Esophagus squamous epithelium (tissue), 4 donors: Measurements from ENCODE around the gene TEKT5.

Source experiments
- POLR2A ChIP-seq, 4 donors: fragments of 450-650 bp; IDR thresholded peaks; one replicate each; pipeline ENCODE4 v1.6.1; 2017; ENCODE audit warnings: antibody characterized with exemption in 4 of 4, mild to moderate bottlenecking in 4 of 4, moderate library complexity in 3 of 4
- TF ChIP-seq, protein P1 (sequence below), 6 experiments: fragments of 450-650 bp in 4 of 6; fragments of 200-600 bp in 2 of 6; sonication (generic) in 2 of 6; IDR thresholded peaks; one replicate each; pipeline ENCODE4 v1.5.1; 2016 to 2019; ENCODE audit warnings: antibody characterized with exemption in 6 of 6, mild to moderate bottlenecking in 4 of 6, moderate library complexity in 4 of 6

DNA sequence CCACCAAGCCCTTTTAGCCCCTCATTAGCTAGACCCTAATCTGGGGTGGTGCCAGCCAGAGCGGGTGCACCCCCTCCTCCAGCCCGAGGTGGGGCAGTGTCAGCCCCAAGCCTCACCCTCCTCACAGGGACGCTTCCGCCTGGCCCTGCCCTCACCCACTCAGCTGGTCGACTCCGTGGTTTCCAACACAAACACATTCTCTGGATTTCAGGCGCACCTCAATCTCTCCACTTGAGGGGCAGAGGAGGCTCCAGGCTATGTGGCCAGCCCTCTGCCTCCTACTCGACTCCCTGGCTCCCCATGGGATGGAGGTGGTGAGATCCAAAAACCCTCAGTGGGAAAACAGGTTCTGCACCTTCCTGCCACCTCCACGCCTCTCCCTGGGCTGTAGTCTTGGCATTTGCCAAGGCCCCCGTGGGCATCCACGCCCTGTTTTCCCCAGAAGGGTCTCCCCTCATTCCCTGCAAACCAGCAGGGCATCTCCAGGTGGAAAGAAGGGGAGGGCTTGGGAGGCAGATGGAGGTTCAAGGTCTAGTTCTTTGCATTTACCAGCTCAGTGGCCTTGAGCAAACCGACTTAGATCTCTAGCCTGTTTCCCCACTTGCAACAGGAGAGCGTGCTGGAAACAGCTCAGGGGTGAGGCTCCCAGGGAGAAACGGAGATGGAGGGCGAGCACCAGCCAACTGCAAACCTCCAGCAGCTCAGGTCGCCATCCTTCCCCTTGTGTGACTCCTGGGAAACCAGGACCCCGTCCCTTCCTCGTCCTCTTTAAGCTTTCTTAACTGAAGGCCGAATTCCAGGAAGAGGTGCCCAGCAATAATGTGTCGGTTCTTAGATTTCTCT lies 116.0 kb downstream of the TEKT5 start:
- TF ChIP-seq, protein P1, sequence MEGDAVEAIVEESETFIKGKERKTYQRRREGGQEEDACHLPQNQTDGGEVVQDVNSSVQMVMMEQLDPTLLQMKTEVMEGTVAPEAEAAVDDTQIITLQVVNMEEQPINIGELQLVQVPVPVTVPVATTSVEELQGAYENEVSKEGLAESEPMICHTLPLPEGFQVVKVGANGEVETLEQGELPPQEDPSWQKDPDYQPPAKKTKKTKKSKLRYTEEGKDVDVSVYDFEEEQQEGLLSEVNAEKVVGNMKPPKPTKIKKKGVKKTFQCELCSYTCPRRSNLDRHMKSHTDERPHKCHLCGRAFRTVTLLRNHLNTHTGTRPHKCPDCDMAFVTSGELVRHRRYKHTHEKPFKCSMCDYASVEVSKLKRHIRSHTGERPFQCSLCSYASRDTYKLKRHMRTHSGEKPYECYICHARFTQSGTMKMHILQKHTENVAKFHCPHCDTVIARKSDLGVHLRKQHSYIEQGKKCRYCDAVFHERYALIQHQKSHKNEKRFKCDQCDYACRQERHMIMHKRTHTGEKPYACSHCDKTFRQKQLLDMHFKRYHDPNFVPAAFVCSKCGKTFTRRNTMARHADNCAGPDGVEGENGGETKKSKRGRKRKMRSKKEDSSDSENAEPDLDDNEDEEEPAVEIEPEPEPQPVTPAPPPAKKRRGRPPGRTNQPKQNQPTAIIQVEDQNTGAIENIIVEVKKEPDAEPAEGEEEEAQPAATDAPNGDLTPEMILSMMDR (IDR thresholded peaks at IDR 0.05): peak in 2 of 6 experiments; percentile 11 to 28
- TF ChIP-seq POLR2A (IDR thresholded peaks at IDR 0.05): peak in 1 of 4 donors; percentile 31
